ENCODE data around the gene CDH15. TPM values are rescaled to one million over a fixed set of nuclear protein-coding genes. Genes with fewer than 3 reads are reported as not detected.
A peak's percentile ranks its signal among the peaks of the same experiment; 100 is the strongest.

Gene CDH15
- total and polyA plus RNA-seq, 2 of the 13 experiments (the other 11 are each of a cell fraction or from before 2014, with no cell fraction given) = 0.74 to 2.2 TPM

- TF ChIP-seq, protein P1, sequence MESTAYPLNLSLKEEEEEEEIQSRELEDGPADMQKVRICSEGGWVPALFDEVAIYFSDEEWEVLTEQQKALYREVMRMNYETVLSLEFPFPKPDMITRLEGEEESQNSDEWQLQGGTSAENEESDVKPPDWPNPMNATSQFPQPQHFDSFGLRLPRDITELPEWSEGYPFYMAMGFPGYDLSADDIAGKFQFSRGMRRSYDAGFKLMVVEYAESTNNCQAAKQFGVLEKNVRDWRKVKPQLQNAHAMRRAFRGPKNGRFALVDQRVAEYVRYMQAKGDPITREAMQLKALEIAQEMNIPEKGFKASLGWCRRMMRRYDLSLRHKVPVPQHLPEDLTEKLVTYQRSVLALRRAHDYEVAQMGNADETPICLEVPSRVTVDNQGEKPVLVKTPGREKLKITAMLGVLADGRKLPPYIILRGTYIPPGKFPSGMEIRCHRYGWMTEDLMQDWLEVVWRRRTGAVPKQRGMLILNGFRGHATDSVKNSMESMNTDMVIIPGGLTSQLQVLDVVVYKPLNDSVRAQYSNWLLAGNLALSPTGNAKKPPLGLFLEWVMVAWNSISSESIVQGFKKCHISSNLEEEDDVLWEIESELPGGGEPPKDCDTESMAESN (CRISPR knock-in tag; conservative IDR thresholded peaks at IDR 0.05) = no peak
- TF ChIP-seq, protein P2, sequence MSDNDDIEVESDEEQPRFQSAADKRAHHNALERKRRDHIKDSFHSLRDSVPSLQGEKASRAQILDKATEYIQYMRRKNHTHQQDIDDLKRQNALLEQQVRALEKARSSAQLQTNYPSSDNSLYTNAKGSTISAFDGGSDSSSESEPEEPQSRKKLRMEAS (IDR thresholded peaks at IDR 0.05) = no peak
- TF ChIP-seq HES4 (CRISPR knock-in tag; IDR thresholded peaks at IDR 0.05; ENCODE audit: borderline replicate concordance) = no peak
- TF ChIP-seq ZNF607 (CRISPR knock-in tag; IDR thresholded peaks at IDR 0.05; ENCODE audit: borderline replicate concordance) = no peak
- TF ChIP-seq TGIF2 (CRISPR knock-in tag; IDR thresholded peaks at IDR 0.05) = no peak
- no peak for TF ChIP-seq HIVEP1 (CRISPR knock-in tag; IDR thresholded peaks at IDR 0.05)
- TF ChIP-seq, protein P3, sequence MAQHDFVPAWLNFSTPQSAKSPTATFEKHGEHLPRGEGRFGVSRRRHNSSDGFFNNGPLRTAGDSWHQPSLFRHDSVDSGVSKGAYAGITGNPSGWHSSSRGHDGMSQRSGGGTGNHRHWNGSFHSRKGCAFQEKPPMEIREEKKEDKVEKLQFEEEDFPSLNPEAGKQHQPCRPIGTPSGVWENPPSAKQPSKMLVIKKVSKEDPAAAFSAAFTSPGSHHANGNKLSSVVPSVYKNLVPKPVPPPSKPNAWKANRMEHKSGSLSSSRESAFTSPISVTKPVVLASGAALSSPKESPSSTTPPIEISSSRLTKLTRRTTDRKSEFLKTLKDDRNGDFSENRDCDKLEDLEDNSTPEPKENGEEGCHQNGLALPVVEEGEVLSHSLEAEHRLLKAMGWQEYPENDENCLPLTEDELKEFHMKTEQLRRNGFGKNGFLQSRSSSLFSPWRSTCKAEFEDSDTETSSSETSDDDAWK (CRISPR knock-in tag; IDR thresholded peaks at IDR 0.05) = no peak
- TF ChIP-seq MAZ (IDR thresholded peaks at IDR 0.05; ENCODE audit: borderline replicate concordance, low read depth, low read length) = peak; percentile 51; the same call in 1 of the 2 replicates
- TF ChIP-seq MAZ (CRISPR knock-in tag; IDR thresholded peaks at IDR 0.05; ENCODE audit: low read depth) = no peak; the same call in 1 of the 2 replicates
- TF ChIP-seq TCF12 (IDR thresholded peaks at IDR 0.05) = no peak
- no peak for TF ChIP-seq TCF12 (CRISPR knock-in tag; IDR thresholded peaks at IDR 0.05)
- TF ChIP-seq GATAD2A (CRISPR knock-in tag; IDR thresholded peaks at IDR 0.05) = no peak
- no peak for TF ChIP-seq MBD4 (IDR thresholded peaks at IDR 0.05; ENCODE audit: borderline replicate concordance, low read length)
- no peak for TF ChIP-seq GLMP (CRISPR knock-in tag; IDR thresholded peaks at IDR 0.05; ENCODE audit: borderline replicate concordance)
- TF ChIP-seq, protein P4, sequence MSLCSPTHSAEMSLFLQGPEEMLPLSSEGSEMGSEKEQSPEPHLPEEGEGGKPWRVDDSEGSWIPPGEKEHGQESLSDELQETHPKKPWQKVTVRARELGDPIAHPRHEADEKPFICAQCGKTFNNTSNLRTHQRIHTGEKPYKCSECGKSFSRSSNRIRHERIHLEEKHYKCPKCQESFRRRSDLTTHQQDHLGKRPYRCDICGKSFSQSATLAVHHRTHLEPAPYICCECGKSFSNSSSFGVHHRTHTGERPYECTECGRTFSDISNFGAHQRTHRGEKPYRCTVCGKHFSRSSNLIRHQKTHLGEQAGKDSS (CRISPR knock-in tag; IDR thresholded peaks at IDR 0.05; ENCODE audit: borderline replicate concordance, low read depth) = no peak
- TF ChIP-seq ZNF235 (CRISPR knock-in tag; IDR thresholded peaks at IDR 0.05; ENCODE audit: borderline replicate concordance) = no peak
- TF ChIP-seq MED1 (CRISPR knock-in tag; IDR thresholded peaks at IDR 0.05) = no peak
- TF ChIP-seq CSRNP1 (CRISPR knock-in tag; IDR thresholded peaks at IDR 0.05) = 0 out of 2 replicates have a peak, but pooled peaks have one; percentile 56
- no peak for TF ChIP-seq ZNF780A (CRISPR knock-in tag; IDR thresholded peaks at IDR 0.05)
- no peak for TF ChIP-seq ZSCAN22 (CRISPR knock-in tag; IDR thresholded peaks at IDR 0.05)
- no peak for TF ChIP-seq ZNF7 (CRISPR knock-in tag; IDR thresholded peaks at IDR 0.05)
- no peak for TF ChIP-seq ZKSCAN1 (IDR thresholded peaks at IDR 0.05; ENCODE audit: low read length)
Observed at GRCh38 chr16:89183975-89184676, 12.6 kb downstream of the CDH15 start (continued).
